GM12801 (cell line): ENCODE measurements around the gene PEAK3.

Experiments used
- TF ChIP-seq, protein P1 (sequence below): IDR thresholded peaks from one replicate; pipeline ENCODE4 v1.5.1; 2011; ENCODE audit warnings: control low read depth; ENCODE audit not compliant: insufficient read length; ENCODE audit errors: extremely low read depth

The PEAK3 gene

DNA sequence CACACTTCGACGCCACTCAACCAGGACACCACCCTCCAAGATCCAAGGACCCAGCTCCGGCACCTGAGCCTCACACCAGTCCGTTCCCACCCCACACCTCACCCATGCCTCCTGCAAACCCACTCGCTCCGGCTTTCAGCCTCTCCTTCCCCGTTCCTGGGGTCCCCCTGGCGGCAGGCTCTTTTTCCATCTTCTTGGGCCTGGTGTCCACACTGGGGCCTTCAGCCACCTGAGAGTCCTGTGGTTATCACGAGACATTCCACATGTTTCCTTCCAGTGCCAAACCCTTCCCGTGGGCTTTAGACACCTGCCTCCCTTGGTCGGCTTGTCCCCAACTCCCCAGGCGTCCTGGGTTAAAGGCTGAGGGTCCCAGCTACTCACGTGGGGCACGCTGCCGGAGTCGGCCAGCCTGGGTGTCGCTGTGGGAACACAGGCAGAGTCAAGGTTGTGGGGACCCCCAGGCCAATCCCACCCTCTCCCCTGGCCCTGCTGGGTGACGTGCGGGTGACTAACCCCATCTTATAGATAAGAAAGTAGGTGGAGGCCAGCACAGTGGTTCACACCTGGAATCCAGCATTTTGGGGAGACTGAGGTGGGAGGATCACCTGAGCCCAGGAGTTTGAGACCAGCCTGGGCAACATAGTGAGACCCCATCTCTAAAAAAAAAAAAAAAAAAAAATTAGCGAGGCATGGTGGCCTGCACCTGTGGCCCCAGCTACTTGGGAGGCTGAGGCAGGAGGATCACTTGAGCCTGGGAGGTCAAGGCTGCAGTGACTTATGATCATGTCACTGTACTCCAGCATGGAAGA is 27.7 kb downstream of the PEAK3 start:
- TF ChIP-seq, protein P1, sequence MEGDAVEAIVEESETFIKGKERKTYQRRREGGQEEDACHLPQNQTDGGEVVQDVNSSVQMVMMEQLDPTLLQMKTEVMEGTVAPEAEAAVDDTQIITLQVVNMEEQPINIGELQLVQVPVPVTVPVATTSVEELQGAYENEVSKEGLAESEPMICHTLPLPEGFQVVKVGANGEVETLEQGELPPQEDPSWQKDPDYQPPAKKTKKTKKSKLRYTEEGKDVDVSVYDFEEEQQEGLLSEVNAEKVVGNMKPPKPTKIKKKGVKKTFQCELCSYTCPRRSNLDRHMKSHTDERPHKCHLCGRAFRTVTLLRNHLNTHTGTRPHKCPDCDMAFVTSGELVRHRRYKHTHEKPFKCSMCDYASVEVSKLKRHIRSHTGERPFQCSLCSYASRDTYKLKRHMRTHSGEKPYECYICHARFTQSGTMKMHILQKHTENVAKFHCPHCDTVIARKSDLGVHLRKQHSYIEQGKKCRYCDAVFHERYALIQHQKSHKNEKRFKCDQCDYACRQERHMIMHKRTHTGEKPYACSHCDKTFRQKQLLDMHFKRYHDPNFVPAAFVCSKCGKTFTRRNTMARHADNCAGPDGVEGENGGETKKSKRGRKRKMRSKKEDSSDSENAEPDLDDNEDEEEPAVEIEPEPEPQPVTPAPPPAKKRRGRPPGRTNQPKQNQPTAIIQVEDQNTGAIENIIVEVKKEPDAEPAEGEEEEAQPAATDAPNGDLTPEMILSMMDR = no peak

DNA sequence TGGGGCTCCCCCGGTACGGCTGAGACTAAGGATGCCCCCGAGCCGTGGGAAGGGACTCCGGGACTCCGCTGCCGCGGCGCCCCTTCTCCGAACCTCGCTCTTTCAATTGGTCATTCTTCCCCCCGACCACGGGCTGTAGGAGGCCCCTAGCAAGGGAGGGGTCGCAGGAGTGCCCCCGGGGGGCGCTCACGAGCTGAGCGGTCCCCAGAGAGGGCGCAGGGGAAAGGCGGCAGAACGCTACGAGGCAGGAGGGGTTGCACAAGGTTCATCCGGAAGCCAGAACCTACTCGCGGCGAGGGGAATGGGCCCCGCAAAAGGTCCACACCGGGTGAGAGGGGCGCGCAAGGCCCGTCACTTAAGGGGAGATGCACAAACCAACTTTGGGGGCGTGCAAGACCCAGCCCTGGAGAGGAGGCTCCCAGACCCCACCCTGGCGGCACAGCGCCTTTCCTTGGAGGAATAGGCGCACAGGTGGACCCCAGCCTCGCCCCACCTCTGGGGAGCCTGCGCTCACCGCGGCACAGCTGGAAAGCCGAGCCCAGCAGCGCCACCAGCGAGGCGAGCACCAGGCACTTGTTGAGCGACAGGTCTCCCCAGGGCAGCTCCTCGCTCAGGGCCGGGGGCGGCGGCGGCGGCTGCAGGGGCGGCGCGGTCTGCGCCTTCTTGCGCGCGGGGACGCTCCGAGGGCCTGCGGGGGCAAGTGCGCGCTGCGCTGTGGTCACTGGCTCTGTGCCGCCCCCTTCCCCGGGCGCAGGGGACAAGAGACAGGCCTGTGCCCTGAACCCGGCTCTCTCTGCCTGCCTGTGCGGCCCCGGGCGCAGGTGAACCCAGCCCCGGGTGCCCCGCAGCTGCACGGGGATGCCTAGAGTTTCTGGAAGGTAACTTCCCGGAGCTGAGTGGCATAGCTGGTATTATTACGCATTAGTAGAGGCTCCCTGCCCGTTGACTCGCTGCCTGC is 28.6 kb downstream of the PEAK3 start:
- TF ChIP-seq, protein P1 = no peak

DNA sequence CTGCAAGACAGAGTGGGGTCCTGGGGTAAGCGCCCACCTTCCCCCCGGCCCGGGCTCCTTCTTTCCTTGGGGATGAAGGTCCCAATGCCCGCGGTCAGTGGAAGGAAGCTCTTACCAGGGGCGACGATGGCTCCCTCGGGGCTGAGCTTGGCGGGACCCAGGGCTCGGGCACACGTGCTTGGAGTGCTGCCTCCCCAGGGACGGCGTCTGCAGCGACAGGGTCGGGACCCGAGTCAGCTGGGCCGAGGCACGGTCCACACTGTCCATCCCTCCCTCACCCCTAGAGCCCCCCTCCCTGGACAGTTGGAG is 29.2 kb downstream of the PEAK3 start:
- TF ChIP-seq, protein P1 = no peak

- TF ChIP-seq, protein P1 = no peak
Observed at GRCh38 chr19:2252055-2252796, 29.7 kb downstream of the PEAK3 start.

DNA sequence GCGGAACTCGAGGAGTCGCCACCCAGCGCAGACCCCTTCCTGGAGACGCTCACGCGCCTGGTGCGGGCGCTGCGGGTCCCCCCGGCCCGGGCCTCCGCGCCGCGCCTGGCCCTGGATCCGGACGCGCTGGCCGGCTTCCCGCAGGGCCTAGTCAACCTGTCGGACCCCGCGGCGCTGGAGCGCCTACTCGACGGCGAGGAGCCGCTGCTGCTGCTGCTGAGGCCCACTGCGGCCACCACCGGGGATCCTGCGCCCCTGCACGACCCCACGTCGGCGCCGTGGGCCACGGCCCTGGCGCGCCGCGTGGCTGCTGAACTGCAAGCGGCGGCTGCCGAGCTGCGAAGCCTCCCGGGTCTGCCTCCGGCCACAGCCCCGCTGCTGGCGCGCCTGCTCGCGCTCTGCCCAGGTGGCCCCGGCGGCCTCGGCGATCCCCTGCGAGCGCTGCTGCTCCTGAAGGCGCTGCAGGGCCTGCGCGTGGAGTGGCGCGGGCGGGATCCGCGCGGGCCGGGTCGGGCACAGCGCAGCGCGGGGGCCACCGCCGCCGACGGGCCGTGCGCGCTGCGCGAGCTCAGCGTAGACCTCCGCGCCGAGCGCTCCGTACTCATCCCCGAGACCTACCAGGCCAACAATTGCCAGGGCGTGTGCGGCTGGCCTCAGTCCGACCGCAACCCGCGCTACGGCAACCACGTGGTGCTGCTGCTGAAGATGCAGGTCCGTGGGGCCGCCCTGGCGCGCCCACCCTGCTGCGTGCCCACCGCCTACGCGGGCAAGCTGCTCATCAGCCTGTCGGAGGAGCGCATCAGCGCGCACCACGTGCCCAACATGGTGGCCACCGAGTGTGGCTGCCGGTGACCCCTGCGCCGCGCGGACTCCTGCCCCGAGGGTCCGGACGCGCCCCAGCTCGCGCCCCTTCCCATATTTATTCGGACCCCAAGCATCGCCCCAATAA is 30.6 kb downstream of the PEAK3 start:
- TF ChIP-seq, protein P1 = no peak

DNA sequence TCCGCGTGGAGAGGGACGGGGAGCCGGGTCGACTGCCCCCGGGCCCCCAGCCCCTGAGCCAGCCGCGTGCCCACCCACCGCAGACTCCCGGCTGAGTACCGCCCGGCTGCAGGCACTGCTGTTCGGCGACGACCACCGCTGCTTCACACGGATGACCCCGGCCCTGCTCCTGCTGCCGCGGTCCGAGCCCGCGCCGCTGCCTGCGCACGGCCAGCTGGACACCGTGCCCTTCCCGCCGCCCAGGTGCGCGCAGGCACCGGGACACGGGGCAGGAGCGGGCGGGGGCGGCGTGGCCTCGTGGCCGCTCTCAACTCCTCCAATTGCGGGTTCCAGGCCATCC is 31.2 kb downstream of the PEAK3 start:
- TF ChIP-seq, protein P1 = no peak
